H1 (cell line): ENCODE results near the gene SLC6A17. TPM values are rescaled to one million over a fixed set of nuclear protein-coding genes. Genes with fewer than 3 reads are reported as not detected.
A peak's percentile ranks its signal among the peaks of the same experiment; 100 is the strongest.

Source experiments
- CTCF ChIA-PET: fragments of 300-600 bp; sonication (Branson Sonifier 250); formaldehyde crosslinking; loops from one replicate; lab custom pipeline; 2021; ENCODE audit not compliant: partially characterized antibody; lab: Charles Lee
- POLR2A ChIA-PET: fragments of 300-600 bp; sonication (Branson Sonifier 250); formaldehyde crosslinking; loops from one replicate; lab custom pipeline; 2021; ENCODE audit warnings: inconsistent platforms; ENCODE audit not compliant: partially characterized antibody; lab: Charles Lee
- DNase-seq, 2 experiments: peaks; one replicate each; pipeline versions ENCODE4 v3.0.0 to v3.0.0-alpha.2; 2010 to 2022; ENCODE audit warnings: low spot score in 2 of 2, low read depth in 1 of 2, mixed read lengths in 1 of 2
- FAIRE-seq: peaks from 2 replicates; lab custom pipeline; 2011; peaks lifted over from hg19 to GRCh38; lab: Jason Lieb, UNC
- H2AFZ ChIP-seq: 2 replicates; pipeline ENCODE4 v1.8.1; 2012; ENCODE audit warnings: low read length, inconsistent platforms
- H2AK5ac ChIP-seq: 2 replicates; pipeline ENCODE4 v1.6.1; 2013; ENCODE audit warnings: low read depth, low read length
- H2BK120ac ChIP-seq: replicated peaks from 2 replicates; pipeline ENCODE3; 2013; ENCODE audit warnings: low read depth, low read length, inconsistent platforms
- H2BK12ac ChIP-seq: 2 replicates; pipeline ENCODE4 v1.6.1; 2013; ENCODE audit warnings: low read depth, low read length
- H2BK15ac ChIP-seq: 2 replicates; pipeline ENCODE4 v1.6.1; 2013; ENCODE audit warnings: low read length
- H2BK20ac ChIP-seq: 2 replicates; pipeline ENCODE4 v1.6.1; 2013; ENCODE audit warnings: low read length
- H2BK5ac ChIP-seq: 2 replicates; pipeline ENCODE4 v1.6.1; 2013; ENCODE audit warnings: low read depth, low read length
- H3K14ac ChIP-seq: 2 replicates; pipeline ENCODE4 v1.6.1; 2013; ENCODE audit warnings: inconsistent platforms; ENCODE audit not compliant: insufficient read length
- H3K18ac ChIP-seq: 2 replicates; pipeline ENCODE4 v1.6.1; 2013; ENCODE audit warnings: low read length; ENCODE audit errors: extremely low read depth
- H3K23ac ChIP-seq: 2 replicates; pipeline ENCODE4 v1.6.1; 2013; ENCODE audit warnings: inconsistent platforms; ENCODE audit not compliant: insufficient read length
- H3K23me2 ChIP-seq: 2 replicates; pipeline ENCODE4 v1.6.1; 2013; ENCODE audit warnings: low read depth, low read length
- H3K27ac ChIP-seq: 2 replicates; pipeline ENCODE4 v1.6.1; 2011; ENCODE audit warnings: low read depth, low read length, inconsistent platforms
- H3K27me3 ChIP-seq, 4 experiments: replicated peaks in 1 of 4; 1 replicate in 1 of 4; 2 replicates in 3 of 4; pipeline versions ENCODE4 v1.6.1 to v1.8.1; 2011 to 2013; ENCODE audit warnings: low read length in 3 of 4, mild to moderate bottlenecking in 3 of 4, inconsistent platforms in 2 of 4, mixed read lengths in 2 of 4, moderate library complexity in 1 of 4; ENCODE audit not compliant: control insufficient read depth in 3 of 4, insufficient read depth in 3 of 4; ENCODE audit errors: extremely low read depth in 1 of 4
- H3K36me3 ChIP-seq, 4 experiments: 2 replicates each; pipeline versions ENCODE4 v1.6.1 to v1.8.1; 2011 to 2013; ENCODE audit warnings: mild to moderate bottlenecking in 4 of 4, low read length in 3 of 4, moderate library complexity in 2 of 4, control low read depth in 1 of 4, inconsistent platforms in 1 of 4; ENCODE audit not compliant: insufficient read depth in 4 of 4, control insufficient read depth in 2 of 4
- H3K4ac ChIP-seq: replicated peaks from 2 replicates; pipeline ENCODE3; 2013; ENCODE audit warnings: low read length, low read depth, mixed read lengths, inconsistent platforms; ENCODE audit not compliant: insufficient read length
- H3K4me1 ChIP-seq, 4 experiments: replicated peaks in 1 of 4; 1 replicate in 1 of 4; 2 replicates in 3 of 4; pipeline versions ENCODE4 v1.6.1 to v1.8.1; 2011 to 2013; ENCODE audit warnings: low read length in 3 of 4, inconsistent platforms in 2 of 4, mixed read lengths in 1 of 4; ENCODE audit not compliant: insufficient read depth in 4 of 4, control insufficient read depth in 3 of 4
- H3K4me2 ChIP-seq, 2 experiments: 2 replicates each; pipeline versions ENCODE4 v1.6.1 to v1.8.1; 2011 to 2013; ENCODE audit warnings: low read depth in 2 of 2, low read length in 2 of 2, control low read depth in 1 of 2, inconsistent platforms in 1 of 2, mild to moderate bottlenecking in 1 of 2; ENCODE audit not compliant: insufficient read depth in 1 of 2
- H3K4me3 ChIP-seq, 4 experiments: fragments of 200-600, 300-600 bp in 1 of 4; sonication (generic), shearing (Covaris generic), sonication (Bioruptor Twin) in 1 of 4; 2 replicates each; pipeline versions ENCODE4 v1.5.1 to v1.8.1; 2011 to 2016; ENCODE audit warnings: low read length in 4 of 4, low read depth in 3 of 4, control low read depth in 2 of 4, inconsistent platforms in 2 of 4, mild to moderate bottlenecking in 2 of 4, mixed read lengths in 1 of 4, moderate library complexity in 1 of 4; ENCODE audit not compliant: insufficient read depth in 2 of 4; ENCODE audit errors: extremely low read depth in 1 of 4
- H3K56ac ChIP-seq: replicated peaks from 2 replicates; pipeline ENCODE3; 2013; ENCODE audit warnings: low read depth, mild to moderate bottlenecking, mixed read lengths, low read length, inconsistent platforms; ENCODE audit not compliant: insufficient read length
- H3K79me1 ChIP-seq: 2 replicates; pipeline ENCODE4 v1.6.1; 2013; ENCODE audit warnings: low read depth, low read length, control low read depth
- H3K79me2 ChIP-seq, 2 experiments: 2 replicates each; pipeline versions ENCODE4 v1.6.1 to v1.8.1; 2012 to 2013; ENCODE audit warnings: low read length in 2 of 2, mild to moderate bottlenecking in 2 of 2, inconsistent platforms in 1 of 2; ENCODE audit not compliant: insufficient read depth in 2 of 2, control insufficient read depth in 1 of 2
- H3K9ac ChIP-seq, 4 experiments: replicated peaks in 1 of 4; 1 replicate in 1 of 4; 2 replicates in 3 of 4; pipeline versions ENCODE4 v1.6.1 to v1.8.1; 2011 to 2013; ENCODE audit warnings: low read depth in 3 of 4, low read length in 3 of 4, control low read depth in 2 of 4, mild to moderate bottlenecking in 2 of 4, moderate library complexity in 2 of 4, inconsistent platforms in 1 of 4; ENCODE audit errors: extremely low read depth in 1 of 4
- H3K9me3 ChIP-seq, 2 experiments: 2 replicates each; pipeline versions ENCODE4 v1.6.1 to v1.8.1; 2012 to 2013; ENCODE audit warnings: mild to moderate bottlenecking in 2 of 2, moderate library complexity in 2 of 2, control low read depth in 1 of 2, inconsistent platforms in 1 of 2, low read depth in 1 of 2, low read length in 1 of 2, mixed read lengths in 1 of 2; ENCODE audit not compliant: insufficient read depth in 2 of 2
- H4K20me1 ChIP-seq, 2 experiments: replicated peaks in 1 of 2; 2 replicates each; pipeline versions ENCODE3 to v1.8.1; 2011 to 2013; ENCODE audit warnings: inconsistent platforms in 2 of 2, low read length in 2 of 2, mild to moderate bottlenecking in 1 of 2; ENCODE audit not compliant: insufficient read depth in 2 of 2, control insufficient read depth in 1 of 2
- H4K5ac ChIP-seq: 2 replicates; pipeline ENCODE4 v1.6.1; 2013; ENCODE audit warnings: low read length, low read depth, mixed read lengths, inconsistent platforms; ENCODE audit not compliant: insufficient read length
- H4K8ac ChIP-seq: 2 replicates; pipeline ENCODE4 v1.8.0; 2013; ENCODE audit warnings: mild to moderate bottlenecking, moderate library complexity, low read length, inconsistent platforms; ENCODE audit not compliant: insufficient read depth; ENCODE audit errors: extremely low read depth
- H4K91ac ChIP-seq: replicated peaks from 2 replicates; pipeline ENCODE3; 2013; ENCODE audit warnings: low read length, mixed read lengths, inconsistent platforms; ENCODE audit not compliant: insufficient read length
- BCL11A ChIP-seq, 2 experiments: IDR thresholded peaks; one replicate each; pipeline ENCODE4 v1.6.1; 2011; ENCODE audit warnings: low read depth in 2 of 2, low read length in 2 of 2, mild to moderate bottlenecking in 2 of 2
- CBX8 ChIP-seq: fragments of 300-800, 300-1000 bp; sonication (generic); IDR thresholded peaks from 2 replicates; pipeline ENCODE4 v1.7.1; 2016; ENCODE audit warnings: low read depth, low read length, borderline replicate concordance
- CHD1 ChIP-seq: IDR thresholded peaks from 2 replicates; pipeline ENCODE4 v1.6.1; 2012; ENCODE audit warnings: low read depth, low read length, improper control_type of control experiment
- GTF2F1 ChIP-seq: IDR thresholded peaks from 2 replicates; pipeline ENCODE4 v1.6.1; 2012; ENCODE audit warnings: low read depth, low read length, improper control_type of control experiment, borderline replicate concordance
- HDAC2 ChIP-seq, 2 experiments: fragments of 300-600 bp in 1 of 2; sonication (generic) in 1 of 2; IDR thresholded peaks; 2 replicates each; pipeline ENCODE4 v1.6.1; 2011 to 2012; ENCODE audit warnings: low read depth in 2 of 2, low read length in 2 of 2, mild to moderate bottlenecking in 2 of 2, moderate library complexity in 2 of 2, borderline replicate concordance in 1 of 2, inconsistent platforms in 1 of 2
- RNF2 ChIP-seq: fragments of 200-900, 300-1000 bp; sonication (generic); IDR thresholded peaks from 2 replicates; pipeline ENCODE4 v1.7.1; 2016; ENCODE audit warnings: borderline replicate concordance, low read depth, mild to moderate bottlenecking, antibody characterized with exemption, low read length; ENCODE audit not compliant: poor library complexity, severe bottlenecking; ENCODE audit errors: missing control alignments
- SAP30 ChIP-seq: fragments of 300-600 bp; sonication (generic); IDR thresholded peaks from 2 replicates; pipeline ENCODE4 v1.7.1; 2012; ENCODE audit warnings: low read length, moderate library complexity, mild to moderate bottlenecking, inconsistent platforms; ENCODE audit not compliant: insufficient read depth, insufficient replicate concordance
- SIN3A ChIP-seq, 2 experiments: IDR thresholded peaks in 1 of 2; conservative IDR thresholded peaks in 1 of 2; 2 replicates each; pipeline ENCODE4 v1.6.1; 2011 to 2012; ENCODE audit warnings: low read length in 2 of 2, improper control_type of control experiment in 1 of 2, low read depth in 1 of 2, mild to moderate bottlenecking in 1 of 2
- TBP ChIP-seq: IDR thresholded peaks from 2 replicates; pipeline ENCODE4 v1.6.1; 2011; ENCODE audit warnings: low read depth, low read length, improper control_type of control experiment
- YY1 ChIP-seq: IDR thresholded peaks from 2 replicates; pipeline ENCODE4 v1.6.1; 2011; ENCODE audit warnings: low read depth, mild to moderate bottlenecking, low read length
- WGBS, 2 experiments: shearing (Covaris generic) in 1 of 2; methylation state at CpG; one replicate each; pipeline versions ENCODE4 v1.1.6 to v1.1.7; 2013 to 2015; ENCODE audit warnings: low lambda C conversion rate in 2 of 2, mixed read lengths in 2 of 2, inconsistent platforms in 1 of 2, low coverage in 1 of 2, missing lambda C conversion rate in 1 of 2; ENCODE audit not compliant: insufficient replicate concordance in 2 of 2, insufficient coverage in 1 of 2, insufficient read length in 1 of 2; ENCODE audit errors: extremely low coverage in 1 of 2, missing lambda C conversion rate in 1 of 2; 5-methylcytosine and 5-hydroxymethylcytosine counted together
- polyA plus RNA-seq, 7 experiments: library from polyadenylated mRNA; depleted of rRNA in 3 of 7; stranded (reverse) in 5 of 7; unstranded in 2 of 7; fragments of >200 nt in 5 of 7; fragments of 200-250 nt in 2 of 7; gene quantifications; 1 replicate in 5 of 7; 2 replicates in 1 of 7; 4 replicates in 1 of 7; pipeline versions ENCODE4 v1.2.1 to v1.2.3, GENCODE V29; 2011 to 2013; ENCODE audit warnings: missing spikeins in 2 of 7, mixed read lengths in 2 of 7
- total RNA-seq: library from RNA; stranded (reverse); fragmentation: NEBNext Ultra II Directional; extraction: Animal tissue kit (Norgen Biotek cat#: 25700); gene quantifications from 2 replicates; pipeline ENCODE4 v1.2.1, GENCODE V29; 2021
- TF ChIP-seq, protein P1 (sequence below): IDR thresholded peaks from 2 replicates; pipeline ENCODE4 v1.6.1; 2011; ENCODE audit warnings: low read depth, mild to moderate bottlenecking, low read length; ENCODE audit not compliant: insufficient read depth

The SLC6A17 gene
- total and polyA plus RNA-seq, 2 of the 8 experiments (the other 6 are each of a cell fraction or from before 2014, with no cell fraction given) = 0.15 to 0.28 TPM

DNA sequence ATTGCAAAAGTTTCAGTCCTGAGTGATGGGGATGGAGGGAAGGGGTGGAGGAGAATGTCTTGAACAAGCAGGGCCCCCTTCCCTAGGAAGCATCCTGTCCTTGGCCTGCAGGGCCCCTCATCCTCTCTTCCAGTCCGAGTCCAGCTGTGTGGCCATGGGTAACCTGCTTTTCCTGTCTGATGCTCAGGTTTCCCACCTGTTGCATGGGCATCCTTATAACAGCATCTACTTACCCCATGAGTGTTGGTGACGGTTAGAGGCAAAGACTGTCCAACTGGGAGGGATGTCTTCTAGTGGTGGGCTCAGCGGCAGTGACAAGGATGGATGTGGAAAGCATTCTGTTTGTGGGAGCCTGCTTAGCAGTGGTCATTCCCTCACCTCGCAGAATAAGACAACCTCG, 36.1 kb upstream of the SLC6A17 start:
- Histone ChIP-seq H3K4me1 (no peaks in the 10 kb centered on the region; a peak in 1 of 7 replicates), H3K4me2 (no peak overlapping the region), H2BK20ac (no peak overlapping the region), H3K18ac (no peak overlapping the region), H3K36me3 (no peaks in the 10 kb centered on the region), H3K27me3 (no peaks in the 10 kb centered on the region; a peak in 1 of 7 replicates), H4K20me1 (no peaks in the 10 kb centered on the region), H3K14ac (no peak overlapping the region), H3K79me2 (no peaks in the 10 kb centered on the region), H2BK5ac (no peak overlapping the region), H3K27ac (no peak overlapping the region), H4K91ac (no peak overlapping the region), H3K23ac (no peak overlapping the region), H3K56ac (no peak overlapping the region), H2BK15ac (no peak overlapping the region), H2BK12ac (no peak overlapping the region), H4K5ac (no peak overlapping the region), H3K9ac (no peak overlapping the region; a peak in 1 of 7 replicates), H2BK120ac (no peak overlapping the region), H3K23me2 (no peaks in the 10 kb centered on the region), H2AK5ac (0 out of 2 replicates have a peak overlapping the region, but pooled peaks have one; percentile 39), H3K9me3 (no peaks in the 10 kb centered on the region), H2AFZ (no peak overlapping the region), H3K4ac (no peak overlapping the region), H3K79me1 (no peaks in the 10 kb centered on the region), H4K8ac (no peak overlapping the region), H3K4me3 (no peak overlapping the region)
- WGBS, 2 experiments = 88% methylated on average over 5 of the region's 5 CpGs; no CpG with 5 or more reads in 1 of the 2 experiments
- FAIRE-seq (no peak), DNase-seq (no peak)
- CTCF ChIA-PET = interaction anchor here (1.1 to 27.0 kb wide), 6 partner anchors 10 to 382 kb away, joined by 3 to 845 read pairs (median 47); no protein-coding TSS in a partner anchor
- POLR2A ChIA-PET = interaction anchor here (0.7 to 0.8 kb wide), 2 partner anchors 11 to 56 kb away, joined by 3 read pairs; no protein-coding TSS in a partner anchor
- TF ChIP-seq RNF2 (no peak), BCL11A (IDR thresholded peaks at IDR 0.05; ENCODE audit: low read depth in 2 of 2, low read length in 2 of 2) (no peak), TBP (no peak), CHD1 (no peak), SIN3A (conservative IDR thresholded peaks at IDR 0.05 in 1 of 2, IDR thresholded peaks at IDR 0.05 in 1 of 2; ENCODE audit: low read depth in 1 of 2, low read length in 2 of 2) (no peak), HDAC2 (IDR thresholded peaks at IDR 0.05; ENCODE audit: borderline replicate concordance in 1 of 2, low read depth in 2 of 2, low read length in 2 of 2) (no peak), GTF2F1 (no peak), CBX8 (no peak), YY1 (no peak), SAP30 (no peak)
- TF ChIP-seq, protein P1, sequence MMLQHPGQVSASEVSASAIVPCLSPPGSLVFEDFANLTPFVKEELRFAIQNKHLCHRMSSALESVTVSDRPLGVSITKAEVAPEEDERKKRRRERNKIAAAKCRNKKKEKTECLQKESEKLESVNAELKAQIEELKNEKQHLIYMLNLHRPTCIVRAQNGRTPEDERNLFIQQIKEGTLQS = no peak
